GM23338 (cell line): Measurements from ENCODE around the gene UIMC1. TPM values are rescaled to one million over a fixed set of nuclear protein-coding genes. Genes with fewer than 3 reads are reported as not detected.

Experiments
- ATAC-seq: fragments of 200-7000 bp; cut with Tn5 transposase; 3 replicates; pipeline ENCODE4 v1.9.1; 2020
- DNase-seq: peaks from one replicate; pipeline ENCODE4 v3.0.0-alpha.2; 2015; ENCODE audit warnings: low spot score
- H2AFZ ChIP-seq: fragments of 200-600 bp; sonication (generic); 2 replicates; pipeline ENCODE4 v1.8.0; 2016; ENCODE audit warnings: antibody characterized with exemption, mild to moderate bottlenecking, moderate library complexity
- H3F3A ChIP-seq: fragments of 200-600 bp; sonication (generic); replicated peaks from 2 replicates; pipeline ENCODE4 v1.8.0; 2017; ENCODE audit warnings: antibody characterized with exemption, mixed run types, low read depth
- H3K27ac ChIP-seq: fragments of 200-600 bp; sonication (generic); 2 replicates; pipeline ENCODE4 v1.6.1; 2016; ENCODE audit warnings: low read depth
- H3K27me3 ChIP-seq: fragments of 200-600 bp; sonication (generic); 2 replicates; pipeline ENCODE4 v1.8.0; 2016; ENCODE audit warnings: mild to moderate bottlenecking, mixed run types, moderate library complexity; ENCODE audit not compliant: insufficient read depth
- H3K36me3 ChIP-seq: fragments of 200-600 bp; sonication (generic); 2 replicates; pipeline ENCODE4 v1.8.0; 2016; ENCODE audit warnings: mild to moderate bottlenecking; ENCODE audit not compliant: insufficient read depth
- H3K4me1 ChIP-seq: fragments of 200-600 bp; sonication (generic); 2 replicates; pipeline ENCODE4 v1.8.0; 2016; ENCODE audit warnings: mild to moderate bottlenecking, moderate library complexity; ENCODE audit not compliant: insufficient read depth
- H3K4me2 ChIP-seq: fragments of 200-600 bp; sonication (generic); 2 replicates; pipeline ENCODE4 v1.7.1; 2017; ENCODE audit warnings: mixed run types
- H3K4me3 ChIP-seq: fragments of 200-600 bp; sonication (generic); 2 replicates; pipeline ENCODE4 v1.6.1; 2016; ENCODE audit warnings: mixed run types
- H3K79me2 ChIP-seq: fragments of 200-600 bp; sonication (generic); replicated peaks from 2 replicates; pipeline ENCODE4 v1.8.0; 2017; ENCODE audit warnings: mild to moderate bottlenecking; ENCODE audit not compliant: insufficient read depth
- H3K9me2 ChIP-seq: fragments of 200-600 bp; sonication (generic); 2 replicates; pipeline ENCODE4 v1.8.0; 2017; ENCODE audit not compliant: insufficient read depth
- H4K20me1 ChIP-seq: fragments of 200-600 bp; sonication (generic); replicated peaks from 2 replicates; pipeline ENCODE4 v1.8.0; 2017; ENCODE audit warnings: mild to moderate bottlenecking; ENCODE audit not compliant: insufficient read depth
- H3K27ac Mint-ChIP-seq: 2 replicates; pipeline ENCODE4 v1.8.0; 2020; ENCODE audit warnings: inconsistent platforms, mild to moderate bottlenecking, moderate library complexity, mixed read lengths
- H3K27me3 Mint-ChIP-seq: 3 replicates; pipeline ENCODE4 v1.8.0; 2022; ENCODE audit warnings: low read depth, mild to moderate bottlenecking, moderate library complexity, mixed read lengths, inconsistent platforms; ENCODE audit not compliant: insufficient read depth, poor library complexity
- H3K36me3 Mint-ChIP-seq: 3 replicates; pipeline ENCODE4 v1.8.0; 2021; ENCODE audit warnings: low read depth, mild to moderate bottlenecking, inconsistent platforms, moderate library complexity, mixed read lengths
- H3K4me1 Mint-ChIP-seq: 3 replicates; pipeline ENCODE4 v1.8.0; 2020; ENCODE audit warnings: mild to moderate bottlenecking, inconsistent platforms, mixed read lengths
- H3K4me3 Mint-ChIP-seq: 3 replicates; pipeline ENCODE4 v1.8.0; 2021; ENCODE audit warnings: moderate library complexity, mild to moderate bottlenecking, inconsistent platforms, mixed read lengths
- H3K9me3 Mint-ChIP-seq: 3 replicates; pipeline ENCODE4 v1.8.0; 2020; ENCODE audit warnings: moderate library complexity, mild to moderate bottlenecking, inconsistent platforms, mixed read lengths
- CREB1 ChIP-seq: fragments of 250-450 bp; sonication (Bioruptor Pico); IDR thresholded peaks from 2 replicates; pipeline ENCODE4 v1.5.0; 2020; ENCODE audit warnings: low read depth, mild to moderate bottlenecking, moderate library complexity
- EZH2 ChIP-seq: fragments of 200-600 bp; sonication (generic); IDR thresholded peaks from one replicate; pipeline ENCODE4 v1.8.0; 2017; ENCODE audit warnings: antibody characterized with exemption, mild to moderate bottlenecking, low read depth; ENCODE audit not compliant: unreplicated experiment
- EZH2phosphoT487 ChIP-seq: fragments of 200-600 bp; sonication (generic); IDR thresholded peaks from one replicate; pipeline ENCODE4 v1.8.1; 2018; ENCODE audit warnings: antibody characterized with exemption; ENCODE audit not compliant: unreplicated experiment
- JUNB ChIP-seq: IDR thresholded peaks from one replicate; pipeline ENCODE4 v1.6.1; 2016; ENCODE audit warnings: antibody characterized with exemption; ENCODE audit not compliant: unreplicated experiment
- NANOG ChIP-seq: IDR thresholded peaks from 2 replicates; pipeline ENCODE4 v1.6.1; 2016; ENCODE audit warnings: antibody characterized with exemption, borderline replicate concordance
- POLR2AphosphoS5 ChIP-seq: IDR thresholded peaks from 2 replicates; pipeline ENCODE4 v1.6.1; 2016; ENCODE audit warnings: antibody characterized with exemption, low read depth
- STAT1 ChIP-seq: IDR thresholded peaks from one replicate; pipeline ENCODE4 v1.6.1; 2016; ENCODE audit warnings: antibody characterized with exemption; ENCODE audit not compliant: unreplicated experiment
- ZNF114 ChIP-seq: fragments of 250-450 bp; sonication (Bioruptor Pico); IDR thresholded peaks from 2 replicates; pipeline ENCODE4 v1.5.0; 2020; ENCODE audit warnings: mild to moderate bottlenecking, moderate library complexity
- ZNF331 ChIP-seq: fragments of 250-450 bp; sonication (Bioruptor Pico); IDR thresholded peaks from 2 replicates; pipeline ENCODE4 v1.5.0; 2020; ENCODE audit warnings: low read depth, mild to moderate bottlenecking, moderate library complexity
- polyA plus RNA-seq: library from polyadenylated mRNA; unstranded; fragments of >200 nt; fragmentation: Nextera tagmentation; extraction: Ambion mirVana; gene quantifications from 2 replicates; pipeline ENCODE4 v1.2.1, GENCODE V29; 2016
- total RNA-seq: library from RNA; depleted of rRNA; stranded (reverse); fragments of >200 nt; shearing (Covaris generic); gene quantifications from 2 replicates; pipeline ENCODE4 v1.2.3, GENCODE V29; 2014
- TF ChIP-seq, protein P1 (sequence below): IDR thresholded peaks from 2 replicates; pipeline ENCODE4 v1.6.1; 2016; ENCODE audit warnings: antibody characterized with exemption
- TF ChIP-seq, protein P2 (sequence below): fragments of 250-450 bp; sonication (Bioruptor Pico); IDR thresholded peaks from 2 replicates; pipeline ENCODE4 v1.5.0; 2020; ENCODE audit warnings: mild to moderate bottlenecking, moderate library complexity
- TF ChIP-seq, protein P3 (sequence below), 2 experiments: fragments of 200-600 bp in 1 of 2; sonication (generic) in 1 of 2; conservative IDR thresholded peaks; 2 replicates each; pipeline versions ENCODE4 v1.5.1 to v1.6.1; 2016 to 2017; ENCODE audit warnings: antibody characterized with exemption in 2 of 2, low read depth in 2 of 2, mild to moderate bottlenecking in 2 of 2, moderate library complexity in 1 of 2
- TF ChIP-seq, protein P4 (sequence below): IDR thresholded peaks from one replicate; pipeline ENCODE4 v1.6.1; 2018; ENCODE audit warnings: antibody characterized with exemption; ENCODE audit not compliant: unreplicated experiment

The UIMC1 gene
- total and polyA plus RNA-seq, 2 experiments from 2014 or later, result 36.4 to 40.1 TPM

DNA sequence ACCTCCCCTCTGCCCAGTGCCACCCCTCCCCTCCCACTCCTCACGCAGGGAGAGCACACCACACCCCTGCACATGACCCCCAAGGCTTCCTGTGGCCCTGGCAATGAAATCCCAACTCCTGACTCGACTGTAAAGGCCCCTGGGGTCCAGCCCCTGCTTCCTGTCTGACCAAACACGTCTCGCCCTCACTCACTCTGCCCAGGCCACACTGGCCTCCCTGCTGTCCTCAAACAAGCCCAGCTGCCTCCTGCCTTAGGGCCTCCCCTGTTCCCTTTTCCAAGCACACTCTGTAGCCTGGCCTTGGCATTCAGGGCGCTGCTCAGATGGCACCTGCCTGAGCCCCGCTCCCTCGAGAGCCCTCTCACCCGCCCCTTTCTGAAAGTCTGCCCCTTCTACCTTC is 149.8 kb downstream of the UIMC1 start:
- Mint-ChIP-seq H3K27me3 (peaks cover 20% of the 10 kb centered on the region), H3K4me1 (peaks cover 3% of the 10 kb centered on the region), H3K9me3 (no peaks in the 10 kb centered on the region), H3K36me3 (no peaks in the 10 kb centered on the region; the same call in 2 of the 3 replicates), H3K4me3 (no peak overlapping the region), H3K27ac (no peak overlapping the region; the same call in 1 of the 2 replicates)
- no peaks in the 10 kb centered on the region for H3K79me2 ChIP-seq
- H2AFZ ChIP-seq, result no peak overlapping the region
- no peak overlapping the region for H3K4me2 ChIP-seq
- no peaks in the 10 kb centered on the region for H3F3A ChIP-seq
- DNase-seq (no peak), ATAC-seq (no peak)
- no peak for TF ChIP-seq CREB1
- TF ChIP-seq STAT1, result no peak
- no peak for TF ChIP-seq ZNF331 (CRISPR knock-in tag)
- TF ChIP-seq NANOG, result no peak
- TF ChIP-seq, protein P1, sequence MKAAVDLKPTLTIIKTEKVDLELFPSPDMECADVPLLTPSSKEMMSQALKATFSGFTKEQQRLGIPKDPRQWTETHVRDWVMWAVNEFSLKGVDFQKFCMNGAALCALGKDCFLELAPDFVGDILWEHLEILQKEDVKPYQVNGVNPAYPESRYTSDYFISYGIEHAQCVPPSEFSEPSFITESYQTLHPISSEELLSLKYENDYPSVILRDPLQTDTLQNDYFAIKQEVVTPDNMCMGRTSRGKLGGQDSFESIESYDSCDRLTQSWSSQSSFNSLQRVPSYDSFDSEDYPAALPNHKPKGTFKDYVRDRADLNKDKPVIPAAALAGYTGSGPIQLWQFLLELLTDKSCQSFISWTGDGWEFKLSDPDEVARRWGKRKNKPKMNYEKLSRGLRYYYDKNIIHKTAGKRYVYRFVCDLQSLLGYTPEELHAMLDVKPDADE, result no peak
- no peak for TF ChIP-seq EZH2phosphoT487
- no peak for TF ChIP-seq POLR2AphosphoS5
- TF ChIP-seq ZNF114 (CRISPR knock-in tag), result no peak
- no peak for TF ChIP-seq EZH2
- no peak for TF ChIP-seq JUNB
- TF ChIP-seq, protein P2, sequence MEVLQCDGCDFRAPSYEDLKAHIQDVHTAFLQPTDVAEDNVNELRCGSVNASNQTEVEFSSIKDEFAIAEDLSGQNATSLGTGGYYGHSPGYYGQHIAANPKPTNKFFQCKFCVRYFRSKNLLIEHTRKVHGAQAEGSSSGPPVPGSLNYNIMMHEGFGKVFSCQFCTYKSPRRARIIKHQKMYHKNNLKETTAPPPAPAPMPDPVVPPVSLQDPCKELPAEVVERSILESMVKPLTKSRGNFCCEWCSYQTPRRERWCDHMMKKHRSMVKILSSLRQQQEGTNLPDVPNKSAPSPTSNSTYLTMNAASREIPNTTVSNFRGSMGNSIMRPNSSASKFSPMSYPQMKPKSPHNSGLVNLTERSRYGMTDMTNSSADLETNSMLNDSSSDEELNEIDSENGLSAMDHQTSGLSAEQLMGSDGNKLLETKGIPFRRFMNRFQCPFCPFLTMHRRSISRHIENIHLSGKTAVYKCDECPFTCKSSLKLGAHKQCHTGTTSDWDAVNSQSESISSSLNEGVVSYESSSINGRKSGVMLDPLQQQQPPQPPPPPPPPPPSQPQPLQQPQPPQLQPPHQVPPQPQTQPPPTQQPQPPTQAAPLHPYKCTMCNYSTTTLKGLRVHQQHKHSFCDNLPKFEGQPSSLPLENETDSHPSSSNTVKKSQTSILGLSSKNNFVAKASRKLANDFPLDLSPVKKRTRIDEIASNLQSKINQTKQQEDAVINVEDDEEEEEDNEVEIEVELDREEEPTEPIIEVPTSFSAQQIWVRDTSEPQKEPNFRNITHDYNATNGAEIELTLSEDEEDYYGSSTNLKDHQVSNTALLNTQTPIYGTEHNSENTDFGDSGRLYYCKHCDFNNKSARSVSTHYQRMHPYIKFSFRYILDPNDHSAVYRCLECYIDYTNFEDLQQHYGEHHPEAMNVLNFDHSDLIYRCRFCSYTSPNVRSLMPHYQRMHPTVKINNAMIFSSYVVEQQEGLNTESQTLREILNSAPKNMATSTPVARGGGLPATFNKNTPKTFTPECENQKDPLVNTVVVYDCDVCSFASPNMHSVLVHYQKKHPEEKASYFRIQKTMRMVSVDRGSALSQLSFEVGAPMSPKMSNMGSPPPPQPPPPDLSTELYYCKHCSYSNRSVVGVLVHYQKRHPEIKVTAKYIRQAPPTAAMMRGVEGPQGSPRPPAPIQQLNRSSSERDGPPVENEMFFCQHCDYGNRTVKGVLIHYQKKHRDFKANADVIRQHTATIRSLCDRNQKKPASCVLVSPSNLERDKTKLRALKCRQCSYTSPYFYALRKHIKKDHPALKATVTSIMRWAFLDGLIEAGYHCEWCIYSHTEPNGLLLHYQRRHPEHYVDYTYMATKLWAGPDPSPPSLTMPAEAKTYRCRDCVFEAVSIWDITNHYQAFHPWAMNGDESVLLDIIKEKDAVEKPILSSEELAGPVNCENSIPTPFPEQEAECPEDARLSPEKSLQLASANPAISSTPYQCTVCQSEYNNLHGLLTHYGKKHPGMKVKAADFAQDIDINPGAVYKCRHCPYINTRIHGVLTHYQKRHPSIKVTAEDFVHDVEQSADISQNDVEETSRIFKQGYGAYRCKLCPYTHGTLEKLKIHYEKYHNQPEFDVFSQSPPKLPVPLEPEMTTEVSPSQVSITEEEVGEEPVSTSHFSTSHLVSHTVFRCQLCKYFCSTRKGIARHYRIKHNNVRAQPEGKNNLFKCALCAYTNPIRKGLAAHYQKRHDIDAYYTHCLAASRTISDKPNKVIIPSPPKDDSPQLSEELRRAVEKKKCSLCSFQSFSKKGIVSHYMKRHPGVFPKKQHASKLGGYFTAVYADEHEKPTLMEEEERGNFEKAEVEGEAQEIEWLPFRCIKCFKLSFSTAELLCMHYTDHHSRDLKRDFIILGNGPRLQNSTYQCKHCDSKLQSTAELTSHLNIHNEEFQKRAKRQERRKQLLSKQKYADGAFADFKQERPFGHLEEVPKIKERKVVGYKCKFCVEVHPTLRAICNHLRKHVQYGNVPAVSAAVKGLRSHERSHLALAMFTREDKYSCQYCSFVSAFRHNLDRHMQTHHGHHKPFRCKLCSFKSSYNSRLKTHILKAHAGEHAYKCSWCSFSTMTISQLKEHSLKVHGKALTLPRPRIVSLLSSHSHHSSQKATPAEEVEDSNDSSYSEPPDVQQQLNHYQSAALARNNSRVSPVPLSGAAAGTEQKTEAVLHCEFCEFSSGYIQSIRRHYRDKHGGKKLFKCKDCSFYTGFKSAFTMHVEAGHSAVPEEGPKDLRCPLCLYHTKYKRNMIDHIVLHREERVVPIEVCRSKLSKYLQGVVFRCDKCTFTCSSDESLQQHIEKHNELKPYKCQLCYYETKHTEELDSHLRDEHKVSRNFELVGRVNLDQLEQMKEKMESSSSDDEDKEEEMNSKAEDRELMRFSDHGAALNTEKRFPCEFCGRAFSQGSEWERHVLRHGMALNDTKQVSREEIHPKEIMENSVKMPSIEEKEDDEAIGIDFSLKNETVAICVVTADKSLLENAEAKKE (CRISPR knock-in tag), result no peak
- TF ChIP-seq, protein P3, sequence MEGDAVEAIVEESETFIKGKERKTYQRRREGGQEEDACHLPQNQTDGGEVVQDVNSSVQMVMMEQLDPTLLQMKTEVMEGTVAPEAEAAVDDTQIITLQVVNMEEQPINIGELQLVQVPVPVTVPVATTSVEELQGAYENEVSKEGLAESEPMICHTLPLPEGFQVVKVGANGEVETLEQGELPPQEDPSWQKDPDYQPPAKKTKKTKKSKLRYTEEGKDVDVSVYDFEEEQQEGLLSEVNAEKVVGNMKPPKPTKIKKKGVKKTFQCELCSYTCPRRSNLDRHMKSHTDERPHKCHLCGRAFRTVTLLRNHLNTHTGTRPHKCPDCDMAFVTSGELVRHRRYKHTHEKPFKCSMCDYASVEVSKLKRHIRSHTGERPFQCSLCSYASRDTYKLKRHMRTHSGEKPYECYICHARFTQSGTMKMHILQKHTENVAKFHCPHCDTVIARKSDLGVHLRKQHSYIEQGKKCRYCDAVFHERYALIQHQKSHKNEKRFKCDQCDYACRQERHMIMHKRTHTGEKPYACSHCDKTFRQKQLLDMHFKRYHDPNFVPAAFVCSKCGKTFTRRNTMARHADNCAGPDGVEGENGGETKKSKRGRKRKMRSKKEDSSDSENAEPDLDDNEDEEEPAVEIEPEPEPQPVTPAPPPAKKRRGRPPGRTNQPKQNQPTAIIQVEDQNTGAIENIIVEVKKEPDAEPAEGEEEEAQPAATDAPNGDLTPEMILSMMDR (conservative IDR thresholded peaks at IDR 0.05; ENCODE audit: low read depth in 2 of 2), result no peak
- TF ChIP-seq, protein P4, sequence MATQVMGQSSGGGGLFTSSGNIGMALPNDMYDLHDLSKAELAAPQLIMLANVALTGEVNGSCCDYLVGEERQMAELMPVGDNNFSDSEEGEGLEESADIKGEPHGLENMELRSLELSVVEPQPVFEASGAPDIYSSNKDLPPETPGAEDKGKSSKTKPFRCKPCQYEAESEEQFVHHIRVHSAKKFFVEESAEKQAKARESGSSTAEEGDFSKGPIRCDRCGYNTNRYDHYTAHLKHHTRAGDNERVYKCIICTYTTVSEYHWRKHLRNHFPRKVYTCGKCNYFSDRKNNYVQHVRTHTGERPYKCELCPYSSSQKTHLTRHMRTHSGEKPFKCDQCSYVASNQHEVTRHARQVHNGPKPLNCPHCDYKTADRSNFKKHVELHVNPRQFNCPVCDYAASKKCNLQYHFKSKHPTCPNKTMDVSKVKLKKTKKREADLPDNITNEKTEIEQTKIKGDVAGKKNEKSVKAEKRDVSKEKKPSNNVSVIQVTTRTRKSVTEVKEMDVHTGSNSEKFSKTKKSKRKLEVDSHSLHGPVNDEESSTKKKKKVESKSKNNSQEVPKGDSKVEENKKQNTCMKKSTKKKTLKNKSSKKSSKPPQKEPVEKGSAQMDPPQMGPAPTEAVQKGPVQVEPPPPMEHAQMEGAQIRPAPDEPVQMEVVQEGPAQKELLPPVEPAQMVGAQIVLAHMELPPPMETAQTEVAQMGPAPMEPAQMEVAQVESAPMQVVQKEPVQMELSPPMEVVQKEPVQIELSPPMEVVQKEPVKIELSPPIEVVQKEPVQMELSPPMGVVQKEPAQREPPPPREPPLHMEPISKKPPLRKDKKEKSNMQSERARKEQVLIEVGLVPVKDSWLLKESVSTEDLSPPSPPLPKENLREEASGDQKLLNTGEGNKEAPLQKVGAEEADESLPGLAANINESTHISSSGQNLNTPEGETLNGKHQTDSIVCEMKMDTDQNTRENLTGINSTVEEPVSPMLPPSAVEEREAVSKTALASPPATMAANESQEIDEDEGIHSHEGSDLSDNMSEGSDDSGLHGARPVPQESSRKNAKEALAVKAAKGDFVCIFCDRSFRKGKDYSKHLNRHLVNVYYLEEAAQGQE, result no peak
- no peaks in the 10 kb centered on the region for H3K9me2 ChIP-seq
- H3K4me3 ChIP-seq, result no peak overlapping the region
- H4K20me1 ChIP-seq, result no peaks in the 10 kb centered on the region
- H3K27ac ChIP-seq, result no peak overlapping the region
- H3K4me1 ChIP-seq, result no peaks in the 10 kb centered on the region
- H3K27me3 ChIP-seq, result no peaks in the 10 kb centered on the region
- no peaks in the 10 kb centered on the region for H3K36me3 ChIP-seq
